ENCODE data around the gene SPTLC3.

- TF ChIP-seq ZNF274 (IDR thresholded peaks at IDR 0.05; ENCODE audit: low read depth, low read length) (no peak), YY1 (IDR thresholded peaks at IDR 0.05; ENCODE audit: insufficient read depth, insufficient read length) (no peak)
Measured at GRCh38 chr20:13166437-13166836, 157.7 kb downstream of the SPTLC3 start.
